Activated CD4-positive, CD25-positive, alpha-beta regulatory T cell treated with anti-CD3 and anti-CD28 coated beads, Interleukin-2, amount 50 U/mL, for 72 hours (primary cell): ENCODE data around the gene SNAPC5.
A peak's percentile ranks its signal among the peaks of the same experiment; 100 is the strongest.
"Not testable (repeated sequence)": the region's sequence is repeated elsewhere in the genome, so short reads cannot be mapped to it uniquely, and the experiment has no call there.

ENCODE experiments used
- DNase-seq: peaks from one replicate; pipeline ENCODE4 v3.0.0; 2021

Gene SNAPC5, protein sequence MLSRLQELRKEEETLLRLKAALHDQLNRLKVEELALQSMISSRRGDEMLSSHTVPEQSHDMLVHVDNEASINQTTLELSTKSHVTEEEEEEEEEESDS

DNA sequence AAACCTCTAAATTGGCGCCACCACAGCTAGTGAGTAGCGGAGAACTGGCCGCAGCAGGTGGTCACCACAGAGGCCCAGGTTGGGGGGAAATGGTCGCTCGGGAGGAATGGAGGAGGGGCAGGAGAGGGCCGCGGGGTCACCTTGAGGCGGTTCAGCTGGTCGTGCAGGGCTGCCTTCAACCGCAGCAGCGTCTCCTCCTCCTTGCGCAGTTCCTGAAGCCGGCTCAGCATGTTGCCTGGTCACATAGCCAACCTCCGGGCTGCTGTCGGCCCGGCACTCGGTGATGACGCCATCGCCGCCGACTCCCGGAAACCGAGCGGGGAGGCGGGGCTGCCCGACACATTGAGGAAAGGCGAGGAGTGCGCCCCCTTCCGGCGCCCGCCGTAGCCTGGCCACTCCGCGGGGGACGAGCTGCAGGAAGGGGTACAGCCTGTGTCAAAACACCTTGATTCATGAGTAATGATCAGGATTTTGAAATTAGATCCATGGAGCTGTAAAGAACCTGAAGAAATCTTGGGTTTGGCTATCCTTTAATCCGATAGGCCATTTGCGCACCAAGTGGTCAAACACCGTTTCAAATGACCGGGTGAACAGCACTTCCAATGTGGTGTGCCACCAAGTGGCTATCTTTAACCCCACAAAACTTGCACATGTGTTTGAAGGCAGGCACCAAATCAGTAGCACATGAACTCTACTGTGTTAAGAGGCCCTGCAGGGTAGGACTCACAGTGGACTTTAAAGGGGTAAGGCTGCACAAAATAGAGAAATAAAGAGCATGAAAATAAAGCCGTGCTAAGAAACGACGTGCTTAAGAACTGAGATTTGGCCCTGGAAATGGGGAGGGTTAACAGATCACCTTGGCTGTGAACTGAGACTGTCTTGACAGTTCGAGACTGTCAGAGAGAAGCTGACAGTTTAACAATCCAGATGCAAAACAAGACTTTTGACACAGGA is at the start of gene SNAPC5:
SNAPC5 (minus strand) TSS at position 261 of the 954 bp plus-strand sequence; CDS start at position 230, 31 bp downstream.
- DNase-seq = peak; percentile 98

- DNase-seq = no peak
These were observed 47.7 kb upstream of the SNAPC5 start for GRCh38 chr15:66545255-66545654.

DNA sequence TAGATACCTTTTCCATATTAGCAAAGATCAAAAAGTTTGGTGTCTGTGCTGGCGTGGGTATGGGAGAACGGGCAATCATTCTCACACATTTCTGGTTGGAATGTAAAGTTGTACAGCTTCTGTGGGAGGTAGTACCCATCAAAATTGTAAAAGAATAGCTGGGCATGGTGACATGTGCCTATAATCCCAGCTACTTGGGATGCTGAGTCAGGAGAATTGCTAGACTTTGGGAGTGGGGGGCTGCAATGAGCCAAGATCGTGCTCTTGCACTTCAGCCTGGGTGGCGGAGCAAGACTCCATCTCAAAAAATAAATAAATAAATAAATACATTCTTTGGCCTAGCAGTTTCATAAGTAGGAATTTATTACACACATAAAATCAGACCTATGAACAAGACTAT is 45.3 kb upstream of the SNAPC5 start:
- DNase-seq = no peak

- no peak for DNase-seq
These were observed 37.5 kb upstream of the SNAPC5 start for GRCh38 chr15:66535056-66535455.

GRCh38 chr15:66524838-66525237 is 27.3 kb upstream of the SNAPC5 start:
- DNase-seq = no peak

DNA sequence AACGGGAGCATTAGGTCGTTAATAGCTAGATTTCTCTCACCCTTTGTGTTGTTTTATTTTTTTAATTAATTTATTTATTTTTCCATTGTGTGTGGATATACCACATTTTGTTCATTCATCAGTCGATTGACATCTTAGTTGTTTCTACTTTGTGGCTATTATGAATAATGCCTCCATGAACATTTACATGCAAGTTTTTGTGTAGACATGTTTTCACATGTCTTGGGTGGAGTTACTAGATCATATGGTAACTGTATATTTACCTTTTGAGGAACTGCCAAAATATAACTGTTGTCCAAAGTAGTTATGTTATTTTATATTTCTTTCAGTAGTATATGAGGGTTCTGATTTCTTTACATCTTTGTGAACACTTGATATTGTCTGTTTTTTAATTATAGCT is 26.4 kb upstream of the SNAPC5 start:
- no peak for DNase-seq

- DNase-seq = no peak
These were observed 18.4 kb upstream of the SNAPC5 start for GRCh38 chr15:66515901-66516322.

DNA sequence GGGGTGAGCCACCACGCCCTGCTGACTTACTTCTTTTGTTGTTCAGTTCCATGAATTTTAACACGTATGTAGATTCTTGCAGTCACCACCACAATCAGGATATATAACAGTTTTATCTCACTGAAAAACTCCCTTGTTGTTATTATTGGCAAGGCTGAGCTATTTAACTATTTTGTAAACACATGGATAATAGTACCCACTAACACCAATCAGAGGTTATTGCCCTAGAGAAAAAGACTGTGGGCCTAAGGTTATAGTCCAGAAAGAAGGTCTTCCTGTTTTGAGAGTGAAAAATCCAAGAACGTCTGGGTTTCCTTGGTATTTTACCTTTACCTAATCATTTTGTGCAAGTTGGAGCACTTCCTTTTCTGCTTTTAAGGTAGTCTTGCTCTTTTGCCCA is 17.0 kb upstream of the SNAPC5 start:
- no peak for DNase-seq

- DNase-seq = no peak
These were observed 10.8 kb upstream of the SNAPC5 start for GRCh38 chr15:66508293-66508883.

DNA sequence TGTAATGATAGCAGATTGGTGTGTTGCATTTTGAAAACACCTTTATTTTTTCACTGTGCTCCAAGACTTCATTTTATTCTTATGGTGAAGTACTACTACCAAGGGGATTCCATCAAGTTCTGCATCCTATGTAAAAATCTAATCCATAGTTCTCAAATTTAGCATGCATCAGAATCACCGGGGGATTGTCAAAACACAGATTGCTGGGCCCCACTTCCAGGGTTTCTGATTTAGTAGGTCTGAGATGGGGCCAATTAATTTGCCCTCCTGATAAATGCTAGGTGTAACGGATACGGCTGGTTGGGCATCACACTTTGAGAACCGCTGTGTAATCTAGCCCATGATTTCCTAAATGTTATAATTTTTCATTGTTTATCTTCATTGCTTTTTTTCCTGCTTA is 8.3 kb upstream of the SNAPC5 start:
- no peak for DNase-seq

- DNase-seq = no peak
These were observed 7.9 kb upstream of the SNAPC5 start for GRCh38 chr15:66505430-66505811.

DNA sequence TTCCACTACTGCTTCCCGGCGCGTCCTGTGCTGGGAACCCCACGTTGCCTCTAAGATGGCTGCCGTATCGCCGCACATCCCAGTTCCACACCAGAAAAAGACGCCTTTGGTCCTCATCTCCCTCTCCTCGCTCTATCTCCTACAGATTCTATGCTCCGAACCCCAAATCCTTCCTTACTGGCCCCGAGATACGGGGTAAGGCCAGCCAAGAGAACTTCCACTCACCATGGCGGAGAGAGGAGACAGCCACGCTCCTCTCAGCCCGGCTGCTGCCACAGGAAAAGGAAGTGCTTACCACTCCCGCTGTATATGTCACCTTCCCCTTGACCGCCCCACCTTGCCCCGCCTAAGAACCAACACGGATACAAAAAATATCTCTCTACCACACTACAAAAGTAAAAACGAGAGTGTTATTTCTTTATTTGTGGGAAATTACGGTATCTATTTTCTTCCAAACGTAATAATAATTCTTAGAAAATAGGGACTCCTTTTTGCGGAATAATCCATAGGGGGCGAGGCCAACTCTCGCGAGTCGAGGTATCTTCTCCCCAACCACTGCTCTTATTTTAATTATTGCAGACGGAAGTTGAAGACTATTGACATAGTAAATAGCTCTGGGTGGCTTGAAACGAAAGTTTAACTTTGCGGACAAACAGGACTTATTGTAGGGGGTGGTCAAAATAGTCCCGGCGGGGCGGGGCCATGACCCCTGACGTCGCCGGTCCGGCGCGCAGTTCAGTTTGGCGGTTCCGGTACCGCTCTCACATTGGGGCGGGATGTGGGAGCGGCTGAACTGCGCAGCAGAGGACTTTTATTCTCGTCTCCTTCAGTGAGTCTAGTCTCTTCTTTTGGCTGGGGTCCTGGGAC is 7.2 kb upstream of the SNAPC5 start, which contains the start of the genes RPL4 and ZWILCH:
RPL4 (minus strand) TSS at position 293 of the 867 bp plus-strand sequence; CDS start at position 228, 65 bp downstream.
ZWILCH (plus strand) TSS at position 764 of the 867 bp plus-strand sequence; CDS start at position 777, 13 bp downstream.
- DNase-seq = peak; percentile 83

DNA sequence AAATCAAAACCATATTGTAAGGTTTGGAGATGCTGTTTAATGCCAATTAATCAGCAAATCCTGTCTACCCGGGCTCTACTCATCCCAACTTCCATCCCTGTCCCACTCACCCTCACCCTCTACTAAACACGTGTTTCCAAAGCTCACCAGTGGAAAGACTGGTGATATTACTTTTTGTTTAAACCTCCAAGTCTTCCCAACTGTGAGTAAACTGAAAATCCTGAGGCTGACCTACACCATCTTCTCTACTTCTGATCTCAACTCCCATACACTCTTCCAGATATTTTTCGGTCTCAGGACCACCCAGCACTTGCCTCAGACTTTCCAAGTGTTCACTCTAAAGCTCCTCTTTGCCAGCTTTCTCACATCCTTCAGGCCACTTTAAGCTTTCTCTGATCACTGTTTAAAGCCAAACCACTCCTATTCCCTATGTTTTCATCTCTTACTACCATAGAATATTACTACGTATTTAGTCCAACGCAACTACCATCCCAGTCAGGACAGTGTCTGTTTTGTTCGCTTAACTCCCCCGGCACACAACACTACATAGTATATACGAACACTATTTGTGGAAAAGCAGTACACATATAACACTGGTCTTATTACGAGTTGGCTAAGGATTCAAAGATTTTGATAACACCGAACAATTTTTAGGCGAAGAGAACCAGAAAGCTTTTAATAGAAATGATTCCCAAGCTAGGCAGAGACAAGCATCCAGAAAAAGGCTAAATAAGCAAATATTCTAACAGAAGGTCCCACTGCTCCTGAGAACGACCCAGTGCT is 6.4 kb upstream of the SNAPC5 start:
- no peak for DNase-seq

DNA sequence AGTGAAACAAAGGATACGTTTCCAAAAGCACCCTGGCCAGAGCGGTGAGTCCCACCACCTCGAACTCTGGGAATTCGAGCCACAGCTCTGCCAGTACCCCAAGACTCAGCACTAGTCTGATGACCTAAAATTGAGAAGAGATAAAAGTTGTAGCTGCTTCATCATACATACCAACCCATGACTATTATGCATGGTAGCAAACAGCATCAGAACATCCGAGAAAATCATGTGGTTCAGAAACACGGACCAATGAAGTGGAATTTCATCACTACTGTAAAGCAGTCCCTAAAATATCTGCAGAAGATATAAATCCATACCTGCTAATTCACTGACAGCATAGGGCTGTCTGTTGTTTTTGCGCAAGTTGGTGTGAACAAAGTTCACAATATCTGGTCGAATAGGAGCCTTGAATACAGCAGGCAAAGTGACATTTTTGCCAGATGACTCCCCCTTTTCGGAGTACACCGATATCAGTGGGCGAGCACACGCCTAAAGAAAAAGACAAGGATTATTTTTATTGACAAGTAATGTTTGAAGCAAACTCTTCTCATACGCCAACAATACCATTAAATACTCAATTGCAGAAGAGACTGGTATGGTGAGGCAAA is 5.6 kb upstream of the SNAPC5 start:
- DNase-seq = not testable (repeated sequence)

DNA sequence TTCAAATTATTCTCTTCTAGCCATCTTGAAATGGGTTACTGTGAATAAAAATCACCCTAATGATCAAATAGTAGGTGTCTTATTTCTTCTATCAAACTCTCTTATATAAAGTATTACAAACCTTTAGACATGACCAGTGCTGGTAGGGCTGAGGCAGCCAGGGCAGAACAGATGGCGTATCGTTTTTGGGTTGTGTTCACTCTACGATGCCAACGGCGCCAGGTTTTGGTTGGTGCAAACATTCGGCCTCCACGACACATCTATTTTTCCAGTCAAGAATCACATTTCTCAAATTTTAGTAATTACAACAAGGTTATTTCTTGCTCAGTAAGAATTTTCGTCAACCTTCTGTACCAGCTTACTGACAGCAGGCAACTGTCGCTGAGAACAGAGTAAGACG is 4.9 kb upstream of the SNAPC5 start:
- no peak for DNase-seq

GRCh38 chr15:66500346-66500745 is 2.8 kb upstream of the SNAPC5 start:
- not testable (repeated sequence) for DNase-seq

DNA sequence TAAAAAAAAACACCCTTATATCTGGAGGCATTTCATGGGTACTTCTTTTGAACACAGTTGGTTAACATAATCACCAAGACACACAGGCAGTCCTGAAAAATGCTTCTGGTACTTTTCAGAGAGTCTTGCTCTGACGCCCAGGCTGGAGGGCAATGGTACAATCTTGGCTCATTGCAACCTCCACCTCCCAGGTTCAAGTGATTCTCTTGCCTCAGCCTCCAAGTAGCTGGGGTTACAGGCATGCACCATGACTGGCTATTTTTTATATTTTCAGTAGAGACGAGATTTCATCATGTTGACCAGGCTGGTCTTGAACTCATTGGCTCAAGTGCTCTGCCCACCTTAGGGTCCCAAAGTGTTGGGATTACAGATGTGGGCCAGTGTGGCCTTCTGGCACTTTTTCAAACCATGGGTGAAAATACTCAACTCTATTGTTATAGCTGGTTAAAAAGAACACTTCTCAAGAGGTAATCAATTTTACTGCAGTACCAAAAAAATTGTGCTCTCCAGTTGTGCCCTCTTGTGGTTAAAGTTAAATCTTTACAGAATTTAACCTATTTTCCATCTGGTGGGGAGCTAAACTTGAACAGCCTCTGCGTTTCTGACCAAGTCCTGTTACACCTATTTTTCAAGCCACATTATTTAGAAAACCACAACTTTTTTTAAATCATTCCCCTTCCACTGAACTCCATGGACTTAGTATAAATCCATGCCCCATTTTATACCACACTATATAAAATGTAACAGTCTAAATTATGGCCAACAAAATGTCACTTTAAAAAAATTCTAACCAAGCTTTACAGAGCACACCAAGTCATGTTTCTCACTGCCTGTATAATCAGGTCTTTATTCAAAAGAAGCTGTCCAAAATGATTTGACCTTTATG is 1.2 kb upstream of the SNAPC5 start:
- DNase-seq = no peak

DNA sequence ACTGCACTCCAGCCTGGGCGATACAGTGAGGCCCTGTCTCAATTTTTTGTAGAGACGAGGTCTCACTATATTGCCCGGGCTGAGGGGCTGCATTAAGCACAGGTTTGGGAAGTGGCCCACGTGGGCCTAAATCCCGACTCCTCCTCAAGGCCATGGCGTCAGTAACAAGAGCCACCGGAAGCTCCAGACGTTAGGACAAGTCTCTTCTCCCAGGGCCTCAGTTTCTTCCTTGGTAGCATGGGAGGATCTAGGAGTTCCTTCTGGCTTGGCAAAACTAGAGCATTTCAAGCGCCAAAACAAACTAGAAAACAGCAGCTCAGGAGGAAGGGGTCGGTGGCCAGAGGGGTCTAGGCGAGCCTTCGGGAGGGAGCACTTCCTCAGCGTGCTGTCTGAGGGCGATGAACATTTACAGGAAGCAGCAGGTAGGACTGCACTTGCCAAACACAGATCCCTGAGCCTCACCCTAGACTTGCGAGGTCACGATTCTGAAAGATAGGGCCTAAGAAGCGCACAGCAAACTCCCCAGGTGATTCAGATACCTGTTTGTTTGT is 536 bp downstream of the SNAPC5 start:
- no peak for DNase-seq

DNA sequence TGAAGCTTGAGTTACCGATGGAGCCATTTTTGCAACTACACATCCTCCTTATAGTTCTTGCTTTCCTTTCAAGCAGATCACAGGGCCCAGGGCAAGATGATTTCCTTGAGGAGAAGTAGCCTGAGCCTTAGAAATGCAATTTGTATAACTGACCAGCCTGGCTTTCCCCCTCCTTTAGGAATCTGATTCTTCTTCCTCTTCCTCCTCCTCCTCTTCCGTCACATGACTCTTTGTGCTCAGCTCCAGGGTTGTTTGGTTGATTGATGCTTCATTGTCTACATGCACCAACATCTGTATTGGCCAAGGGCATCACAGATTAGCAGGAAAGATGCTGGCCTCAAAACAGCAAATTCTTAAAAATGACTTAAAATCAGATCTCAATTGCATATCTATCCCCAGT is 3.3 kb downstream of the SNAPC5 start:
- no peak for DNase-seq

DNA sequence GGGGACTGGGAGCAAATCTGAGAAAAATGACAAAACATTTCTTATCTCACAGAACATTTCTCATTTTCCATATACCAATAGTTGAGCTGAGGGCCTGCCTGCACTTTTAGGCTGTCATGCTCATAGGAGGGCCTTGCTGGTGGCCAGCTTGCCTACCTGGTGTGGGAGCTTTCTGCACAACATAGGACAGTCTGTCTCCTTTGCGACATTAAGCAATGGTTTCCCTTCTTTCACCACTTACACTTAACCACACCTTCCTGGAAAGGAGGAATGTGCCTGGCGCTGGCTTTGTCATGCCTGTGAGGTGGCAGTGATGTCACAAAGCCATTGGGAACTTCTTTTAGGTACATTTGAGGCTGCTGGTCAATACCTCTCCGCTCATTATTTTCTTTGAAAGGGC is 5.7 kb downstream of the SNAPC5 start:
- DNase-seq = no peak
